Heart right ventricle (tissue), 16 donors: ENCODE measurements around the gene DSE. TPM values are rescaled to one million over a fixed set of nuclear protein-coding genes. Genes with fewer than 3 reads are reported as not detected.

ENCODE experiments used
- ATAC-seq, 8 donors: fragments of 200-7000 bp; cut with Tn5 transposase; one replicate each; pipeline ENCODE4 v1.9.1; 2020; ENCODE audit warnings: mild to moderate bottlenecking in 8 of 8, moderate library complexity in 8 of 8, moderate number of reproducible peaks in 1 of 8
- DNase-seq, 2 donors: peaks; one replicate each; pipeline ENCODE4 v3.0.0-alpha.2; 2020
- H3K27ac ChIP-seq, 10 donors: fragments of 200-600 bp; sonication (generic) in 2 of 10; one replicate each; pipeline versions ENCODE4 v1.5.0 to v1.8.0; 2020 to 2022; ENCODE audit warnings: mild to moderate bottlenecking in 3 of 10
- H3K27me3 ChIP-seq, 7 donors: fragments of 200-600 bp; one replicate each; pipeline ENCODE4 v1.8.0; 2021 to 2022; ENCODE audit warnings: mild to moderate bottlenecking in 2 of 7
- H3K36me3 ChIP-seq, 9 donors: fragments of 200-600 bp; sonication (generic) in 1 of 9; one replicate each; pipeline versions ENCODE4 v1.5.0 to v1.8.0; 2020 to 2022; ENCODE audit warnings: mild to moderate bottlenecking in 2 of 9
- H3K4me1 ChIP-seq, 9 donors: fragments of 200-600 bp; sonication (generic) in 1 of 9; one replicate each; pipeline versions ENCODE4 v1.5.0 to v1.8.0; 2020 to 2022; ENCODE audit warnings: mild to moderate bottlenecking in 4 of 9
- H3K4me3 ChIP-seq, 10 donors: fragments of 200-600 bp; sonication (generic) in 2 of 10; one replicate each; pipeline versions ENCODE4 v1.5.0 to v1.8.0; 2020 to 2022; ENCODE audit warnings: mild to moderate bottlenecking in 7 of 10, moderate library complexity in 2 of 10
- H3K9me3 ChIP-seq, 11 donors: fragments of 200-600 bp in 10 of 11; sonication (generic) in 2 of 11; one replicate each; pipeline versions ENCODE4 v1.5.0 to v1.8.0; 2013 to 2022; ENCODE audit warnings: mild to moderate bottlenecking in 2 of 11, control low read depth in 1 of 11, moderate library complexity in 1 of 11
- CTCF ChIP-seq, 9 donors: fragments of 200-600 bp; sonication (generic) in 2 of 9; IDR thresholded peaks; one replicate each; pipeline versions ENCODE4 v1.5.0 to v1.8.0; 2021 to 2022; ENCODE audit warnings: antibody characterized with exemption in 9 of 9, mild to moderate bottlenecking in 5 of 9, moderate library complexity in 1 of 9
- WGBS, 2 donors: extraction: QIAGEN DNeasy Blood & Tissue Kit; methylation state at CpG; one replicate each; pipeline ENCODE4 v1.1.7; 2013; ENCODE audit warnings: inconsistent platforms in 1 of 2; 5-methylcytosine and 5-hydroxymethylcytosine counted together
- intact Hi-C, 10 donors: fragments of 100-400 bp; cut with DNase I; formaldehyde crosslinking; loops; one replicate each; pipeline versions ENCODE4 v1.11.1 to v1.14.2; 2022
- polyA plus RNA-seq, 2 donors: library from polyadenylated mRNA; stranded (reverse); fragments of 200-250 nt; gene quantifications; one replicate each; pipeline ENCODE4 v1.2.3, GENCODE V29; 2013
- total RNA-seq, 10 donors: library from RNA; stranded (reverse); fragmentation: NEBNext Ultra II Directional in 3 of 10; extraction: Animal tissue kit (Norgen Biotek cat#: 25700) in 3 of 10; gene quantifications; one replicate each; pipeline versions ENCODE4 v1.2.1 to v1.2.4, GENCODE V29; 2021 to 2023
- donor health status: Arrhythmogenic right ventricular cardiomyopathy.
- donor health status: ischemic (EF 13 %, LVEDD 7.1; RV severe dilation, severe dysfunction).
- donor health status: healthy with polysubstance abuse.
- donor health status: DM: no; HTN: yes; CAD: no.
- donor health status: DM: no; HTN: no; CAD: no.
- donor health status: ischemic (EF 25% LVEDD 6.9; RV normal size, moderate dysfunction).
- donor health status: ischemic (EF 25% LVEDD 5.7; RV mildly dilated, moderate dysfunction).
- donor health status: healthy.
- donor health status: DM: yes; HTN: yes; CAD: no.
- donor health status: Ischemic cardiomyopathy.
- donor health status: ischemic (EF 35%, LVEDD 5.7; RV mildly dilated, moderate dysfunction).
- donor health status: nonischemic (EF 11% LVEDD 7.7; RV severe dilation, severe dysfunction).
- donor health status: DM: yes; HTN: yes; CAD: no.
- donor health status: PGD.
- donor health status: ischemic (EF 29% LVEDD 5.4; RV normal size, mild dysfunction).
- donor health status: nonischemic (EF 23%, LVEDD 6.1; RV moderate dilation, normal function).

DSE gene
- total and polyA plus RNA-seq, 12 donors, result 3.8 to 25.4 (median 11.3) TPM

GRCh38 chr6:116424001-116424400, 53.3 kb downstream of the DSE start:
- H3K27me3 ChIP-seq, result no peaks in the 10 kb centered on the region
- DNase-seq, result no peak
- 50 to 62% methylated on average over 1 of the region's 1 CpG for WGBS, 2 donors
- no peaks in the 10 kb centered on the region for H3K9me3 ChIP-seq
- no peak for TF ChIP-seq CTCF (IDR thresholded peaks at IDR 0.05)
- no peak overlapping the region for H3K27ac ChIP-seq
- H3K36me3 ChIP-seq, result peaks cover 0 to 29% (median 6%) of the 10 kb centered on the region in 9 donors
- peaks cover 0 to 18% (median 5%) of the 10 kb centered on the region in 9 donors for H3K4me1 ChIP-seq
- H3K4me3 ChIP-seq, result no peak overlapping the region
- ATAC-seq, result no peak
- intact Hi-C loops, result no loop called here

- ATAC-seq (no peak), DNase-seq (no peak)
- no peak overlapping the region for H3K27ac ChIP-seq
- 97 to 98% methylated on average over 3 of the region's 3 CpGs for WGBS, 2 donors
- intact Hi-C loops, result no loop called here
- H3K36me3 ChIP-seq, result peaks cover 0 to 50% (median 6%) of the 10 kb centered on the region in 9 donors
- H3K27me3 ChIP-seq, result no peaks in the 10 kb centered on the region
- no peaks in the 10 kb centered on the region for H3K9me3 ChIP-seq
- no peak for TF ChIP-seq CTCF (IDR thresholded peaks at IDR 0.05)
- no peak overlapping the region for H3K4me3 ChIP-seq
- H3K4me1 ChIP-seq, result peaks cover 0 to 15% (median 2%) of the 10 kb centered on the region in 9 donors
Measured at GRCh38 chr6:116426551-116426950, 55.8 kb downstream of the DSE start.

GRCh38 chr6:116429111-116429510, 58.4 kb downstream of the DSE start:
- no peaks in the 10 kb centered on the region for H3K9me3 ChIP-seq
- no peaks in the 10 kb centered on the region for H3K4me1 ChIP-seq
- TF ChIP-seq CTCF (IDR thresholded peaks at IDR 0.05), result no peak
- WGBS, 2 donors, result 97 to 100% methylated on average over 2 of the region's 2 CpGs
- H3K36me3 ChIP-seq, result peaks cover 0 to 75% (median 6%) of the 10 kb centered on the region in 9 donors
- no peak overlapping the region for H3K4me3 ChIP-seq
- H3K27me3 ChIP-seq, result no peaks in the 10 kb centered on the region
- no peak overlapping the region for H3K27ac ChIP-seq
- ATAC-seq (no peak), DNase-seq (no peak)
- intact Hi-C loops, result no loop called here

- ATAC-seq (no peak), DNase-seq (no peak)
- Histone ChIP-seq H3K9me3 (no peaks in the 10 kb centered on the region), H3K36me3 (peaks cover 0 to 92% (median 6%) of the 10 kb centered on the region in 9 donors), H3K27ac (no peak overlapping the region), H3K27me3 (no peaks in the 10 kb centered on the region), H3K4me3 (no peak overlapping the region), H3K4me1 (peaks cover 0 to 5% (median 0%) of the 10 kb centered on the region in 9 donors)
- WGBS, 2 donors, result 84 to 87% methylated on average over 4 of the region's 4 CpGs
- intact Hi-C loops, result loop anchor here in 1 of 10 donors (10.0 kb wide), 1 partner anchor 126 kb away; no protein-coding TSS in a partner anchor
- no peak for TF ChIP-seq CTCF (IDR thresholded peaks at IDR 0.05)
Measured at GRCh38 chr6:116430860-116431259, 60.1 kb downstream of the DSE start.
